GM23338 (cell line): Measurements from ENCODE around the gene OR5B21. TPM values are rescaled to one million over a fixed set of nuclear protein-coding genes. Genes with fewer than 3 reads are reported as not detected.

Experiments
- ATAC-seq: fragments of 200-7000 bp; cut with Tn5 transposase; 3 replicates; pipeline ENCODE4 v1.9.1; 2020
- DNase-seq: peaks from one replicate; pipeline ENCODE4 v3.0.0-alpha.2; 2015; ENCODE audit warnings: low spot score
- H2AFZ ChIP-seq: fragments of 200-600 bp; sonication (generic); 2 replicates; pipeline ENCODE4 v1.8.0; 2016; ENCODE audit warnings: antibody characterized with exemption, mild to moderate bottlenecking, moderate library complexity
- H3F3A ChIP-seq: fragments of 200-600 bp; sonication (generic); replicated peaks from 2 replicates; pipeline ENCODE4 v1.8.0; 2017; ENCODE audit warnings: antibody characterized with exemption, mixed run types, low read depth
- H3K27ac ChIP-seq: fragments of 200-600 bp; sonication (generic); 2 replicates; pipeline ENCODE4 v1.6.1; 2016; ENCODE audit warnings: low read depth
- H3K27me3 ChIP-seq: fragments of 200-600 bp; sonication (generic); 2 replicates; pipeline ENCODE4 v1.8.0; 2016; ENCODE audit warnings: mild to moderate bottlenecking, mixed run types, moderate library complexity; ENCODE audit not compliant: insufficient read depth
- H3K36me3 ChIP-seq: fragments of 200-600 bp; sonication (generic); 2 replicates; pipeline ENCODE4 v1.8.0; 2016; ENCODE audit warnings: mild to moderate bottlenecking; ENCODE audit not compliant: insufficient read depth
- H3K4me1 ChIP-seq: fragments of 200-600 bp; sonication (generic); 2 replicates; pipeline ENCODE4 v1.8.0; 2016; ENCODE audit warnings: mild to moderate bottlenecking, moderate library complexity; ENCODE audit not compliant: insufficient read depth
- H3K4me2 ChIP-seq: fragments of 200-600 bp; sonication (generic); 2 replicates; pipeline ENCODE4 v1.7.1; 2017; ENCODE audit warnings: mixed run types
- H3K4me3 ChIP-seq: fragments of 200-600 bp; sonication (generic); 2 replicates; pipeline ENCODE4 v1.6.1; 2016; ENCODE audit warnings: mixed run types
- H3K79me2 ChIP-seq: fragments of 200-600 bp; sonication (generic); replicated peaks from 2 replicates; pipeline ENCODE4 v1.8.0; 2017; ENCODE audit warnings: mild to moderate bottlenecking; ENCODE audit not compliant: insufficient read depth
- H3K9me2 ChIP-seq: fragments of 200-600 bp; sonication (generic); 2 replicates; pipeline ENCODE4 v1.8.0; 2017; ENCODE audit not compliant: insufficient read depth
- H4K20me1 ChIP-seq: fragments of 200-600 bp; sonication (generic); replicated peaks from 2 replicates; pipeline ENCODE4 v1.8.0; 2017; ENCODE audit warnings: mild to moderate bottlenecking; ENCODE audit not compliant: insufficient read depth
- H3K27ac Mint-ChIP-seq: 2 replicates; pipeline ENCODE4 v1.8.0; 2020; ENCODE audit warnings: inconsistent platforms, mild to moderate bottlenecking, moderate library complexity, mixed read lengths
- H3K27me3 Mint-ChIP-seq: 3 replicates; pipeline ENCODE4 v1.8.0; 2022; ENCODE audit warnings: low read depth, mild to moderate bottlenecking, moderate library complexity, mixed read lengths, inconsistent platforms; ENCODE audit not compliant: insufficient read depth, poor library complexity
- H3K36me3 Mint-ChIP-seq: 3 replicates; pipeline ENCODE4 v1.8.0; 2021; ENCODE audit warnings: low read depth, mild to moderate bottlenecking, inconsistent platforms, moderate library complexity, mixed read lengths
- H3K4me1 Mint-ChIP-seq: 3 replicates; pipeline ENCODE4 v1.8.0; 2020; ENCODE audit warnings: mild to moderate bottlenecking, inconsistent platforms, mixed read lengths
- H3K4me3 Mint-ChIP-seq: 3 replicates; pipeline ENCODE4 v1.8.0; 2021; ENCODE audit warnings: moderate library complexity, mild to moderate bottlenecking, inconsistent platforms, mixed read lengths
- H3K9me3 Mint-ChIP-seq: 3 replicates; pipeline ENCODE4 v1.8.0; 2020; ENCODE audit warnings: moderate library complexity, mild to moderate bottlenecking, inconsistent platforms, mixed read lengths
- CTCF ChIP-seq, 2 experiments: fragments of 200-600 bp in 1 of 2; sonication (generic) in 1 of 2; conservative IDR thresholded peaks; 2 replicates each; pipeline versions ENCODE4 v1.5.1 to v1.6.1; 2016 to 2017; ENCODE audit warnings: antibody characterized with exemption in 2 of 2, low read depth in 2 of 2, mild to moderate bottlenecking in 2 of 2, moderate library complexity in 1 of 2
- JUNB ChIP-seq: IDR thresholded peaks from one replicate; pipeline ENCODE4 v1.6.1; 2016; ENCODE audit warnings: antibody characterized with exemption; ENCODE audit not compliant: unreplicated experiment
- STAT1 ChIP-seq: IDR thresholded peaks from one replicate; pipeline ENCODE4 v1.6.1; 2016; ENCODE audit warnings: antibody characterized with exemption; ENCODE audit not compliant: unreplicated experiment
- ZNF331 ChIP-seq: fragments of 250-450 bp; sonication (Bioruptor Pico); IDR thresholded peaks from 2 replicates; pipeline ENCODE4 v1.5.0; 2020; ENCODE audit warnings: low read depth, mild to moderate bottlenecking, moderate library complexity
- ZNF462 ChIP-seq: fragments of 250-450 bp; sonication (Bioruptor Pico); IDR thresholded peaks from 2 replicates; pipeline ENCODE4 v1.5.0; 2020; ENCODE audit warnings: mild to moderate bottlenecking, moderate library complexity
- polyA plus RNA-seq: library from polyadenylated mRNA; unstranded; fragments of >200 nt; fragmentation: Nextera tagmentation; extraction: Ambion mirVana; gene quantifications from 2 replicates; pipeline ENCODE4 v1.2.1, GENCODE V29; 2016
- total RNA-seq: library from RNA; depleted of rRNA; stranded (reverse); fragments of >200 nt; shearing (Covaris generic); gene quantifications from 2 replicates; pipeline ENCODE4 v1.2.3, GENCODE V29; 2014

OR5B21 gene
- total and polyA plus RNA-seq, 2 experiments from 2014 or later, result not detected

- TF ChIP-seq ZNF462 (CRISPR knock-in tag), result no peak
- no peak for TF ChIP-seq ZNF331
Observed at GRCh38 chr11:58498464-58498863, 9.4 kb downstream of the OR5B21 start (continued).

- Mint-ChIP-seq H3K36me3 (no peaks in the 10 kb centered on the region), H3K9me3 (no peaks in the 10 kb centered on the region), H3K27ac (no peak overlapping the region), H3K4me1 (no peaks in the 10 kb centered on the region), H3K27me3 (no peaks in the 10 kb centered on the region), H3K4me3 (no peak overlapping the region)
- no peaks in the 10 kb centered on the region for H3K36me3 ChIP-seq
- no peaks in the 10 kb centered on the region for H3K4me1 ChIP-seq
- no peaks in the 10 kb centered on the region for H3K27me3 ChIP-seq
- H3F3A ChIP-seq, result no peaks in the 10 kb centered on the region
- H3K79me2 ChIP-seq, result no peaks in the 10 kb centered on the region
- no peaks in the 10 kb centered on the region for H4K20me1 ChIP-seq
- no peak overlapping the region for H3K27ac ChIP-seq
- H2AFZ ChIP-seq, result peak overlapping the region; percentile 48; the same call in 1 of the 2 replicates
- DNase-seq (no peak), ATAC-seq (no peak)
- no peak overlapping the region for H3K4me2 ChIP-seq
- TF ChIP-seq JUNB, result no peak
- TF ChIP-seq STAT1, result no peak
- TF ChIP-seq CTCF (conservative IDR thresholded peaks at IDR 0.05; ENCODE audit: low read depth in 2 of 2), result no peak
- no peaks in the 10 kb centered on the region for H3K9me2 ChIP-seq
- H3K4me3 ChIP-seq, result no peak overlapping the region
Observed at GRCh38 chr11:58497951-58498350, 10.0 kb downstream of the OR5B21 start.
